Kidney (tissue), 14 donors: ENCODE measurements around the gene ZNF432. TPM values are rescaled to one million over a fixed set of nuclear protein-coding genes. Genes with fewer than 3 reads are reported as not detected.

Source experiments
- DNase-seq, 5 donors: peaks; one replicate each; pipeline ENCODE4 v3.0.0-alpha.2; 2013 to 2020
- FAIRE-seq: peaks from 2 replicates; lab custom pipeline; 2012; peaks lifted over from hg19 to GRCh38; lab: Jason Lieb, UNC
- H3K27ac ChIP-seq, 2 donors: one replicate each; pipeline ENCODE4 v1.7.0; 2013; ENCODE audit warnings: low read depth in 2 of 2, low read length in 2 of 2, inconsistent platforms in 1 of 2
- H3K27me3 ChIP-seq: one replicate; pipeline ENCODE4 v1.7.1; 2013; ENCODE audit warnings: low read length, inconsistent platforms; ENCODE audit not compliant: control insufficient read depth, insufficient read depth
- H3K36me3 ChIP-seq, 3 donors: one replicate each; pipeline versions ENCODE4 v1.7.0 to v1.7.1; 2013; ENCODE audit warnings: low read length in 3 of 3, control low read depth in 1 of 3, inconsistent platforms in 1 of 3; ENCODE audit not compliant: insufficient read depth in 3 of 3, control insufficient read depth in 2 of 3
- H3K4me1 ChIP-seq, 3 donors: one replicate each; pipeline versions ENCODE4 v1.7.0 to v1.7.1; 2013; ENCODE audit warnings: low read length in 3 of 3, inconsistent platforms in 1 of 3, low read depth in 1 of 3; ENCODE audit not compliant: control insufficient read depth in 2 of 3, insufficient read depth in 2 of 3
- H3K4me3 ChIP-seq, 3 donors: one replicate each; pipeline versions ENCODE4 v1.7.0 to v1.8.1; 2013; ENCODE audit warnings: low read length in 3 of 3, control low read depth in 1 of 3, inconsistent platforms in 1 of 3
- H3K9ac ChIP-seq, 3 donors: one replicate each; pipeline versions ENCODE4 v1.7.0 to v1.7.1; 2013; ENCODE audit warnings: low read length in 3 of 3, control low read depth in 1 of 3, inconsistent platforms in 1 of 3
- H3K9me3 ChIP-seq, 3 donors: one replicate each; pipeline versions ENCODE4 v1.7.0 to v1.7.1; 2013; ENCODE audit warnings: low read length in 3 of 3, control low read depth in 1 of 3, inconsistent platforms in 1 of 3; ENCODE audit not compliant: control insufficient read depth in 2 of 3, insufficient read depth in 1 of 3
- intact Hi-C: fragments of 100-400 bp; cut with DNase I; formaldehyde crosslinking; loops from one replicate; pipeline ENCODE4 v1.11.1; 2022
- polyA plus RNA-seq: library from polyadenylated mRNA; stranded (reverse); fragments of 350-450 nt; fragmentation: Illumina TruSeq; extraction: RNeasy Lipid Tissue Mini Kit (QIAGEN cat#74804); gene quantifications from one replicate; pipeline ENCODE4 v1.2.3, GENCODE V29; 2014; ENCODE audit warnings: low read depth, low replicate concordance; ENCODE audit not compliant: insufficient read depth
- total RNA-seq: library from RNA; stranded (reverse); fragmentation: NEBNext Ultra II Directional; extraction: Animal tissue kit (Norgen Biotek cat#: 25700); gene quantifications from one replicate; pipeline ENCODE4 v1.2.1, GENCODE V29; 2021
- TF ChIP-seq, protein P1 (sequence below): IDR thresholded peaks from 3 replicates; pipeline ENCODE4 v1.5.1; 2012; ENCODE audit warnings: mild to moderate bottlenecking, moderate library complexity, borderline replicate concordance; ENCODE audit not compliant: insufficient read depth; ENCODE audit errors: extremely low read depth
- donor health status: control.
- donor health status: control.
- donor health status: control.
- donor health status: control.
- donor health status: control.
- donor health status: DM: yes; HTN: yes; CAD: no.
- donor health status: Normal renal cell carcinoma (clear cell type).

The ZNF432 gene
- total and polyA plus RNA-seq, 2 donors from 2014 or later = 4.7 to 19.5 TPM

DNA sequence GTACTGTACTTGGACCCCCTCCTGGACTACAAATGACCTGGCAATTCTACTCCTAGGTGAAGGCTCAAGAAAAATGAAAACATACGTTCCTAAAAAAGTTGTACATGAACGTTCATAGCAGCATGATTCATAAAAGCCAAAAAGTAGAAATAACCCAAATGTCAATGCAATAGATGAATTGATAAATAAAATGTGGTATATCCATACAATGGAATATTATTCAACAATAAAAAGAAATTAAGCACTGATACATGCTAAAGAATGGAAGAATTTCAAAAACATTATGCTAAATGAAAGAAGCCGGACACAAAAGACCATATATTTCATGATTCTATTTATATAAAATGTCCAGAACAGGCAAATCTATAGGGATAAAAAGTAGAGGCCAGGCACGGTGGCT, 9.5 kb downstream of the ZNF432 start:
- H3K4me3 ChIP-seq = no peak overlapping the region
- FAIRE-seq (no peak), DNase-seq (no peak)
- TF ChIP-seq, protein P1, sequence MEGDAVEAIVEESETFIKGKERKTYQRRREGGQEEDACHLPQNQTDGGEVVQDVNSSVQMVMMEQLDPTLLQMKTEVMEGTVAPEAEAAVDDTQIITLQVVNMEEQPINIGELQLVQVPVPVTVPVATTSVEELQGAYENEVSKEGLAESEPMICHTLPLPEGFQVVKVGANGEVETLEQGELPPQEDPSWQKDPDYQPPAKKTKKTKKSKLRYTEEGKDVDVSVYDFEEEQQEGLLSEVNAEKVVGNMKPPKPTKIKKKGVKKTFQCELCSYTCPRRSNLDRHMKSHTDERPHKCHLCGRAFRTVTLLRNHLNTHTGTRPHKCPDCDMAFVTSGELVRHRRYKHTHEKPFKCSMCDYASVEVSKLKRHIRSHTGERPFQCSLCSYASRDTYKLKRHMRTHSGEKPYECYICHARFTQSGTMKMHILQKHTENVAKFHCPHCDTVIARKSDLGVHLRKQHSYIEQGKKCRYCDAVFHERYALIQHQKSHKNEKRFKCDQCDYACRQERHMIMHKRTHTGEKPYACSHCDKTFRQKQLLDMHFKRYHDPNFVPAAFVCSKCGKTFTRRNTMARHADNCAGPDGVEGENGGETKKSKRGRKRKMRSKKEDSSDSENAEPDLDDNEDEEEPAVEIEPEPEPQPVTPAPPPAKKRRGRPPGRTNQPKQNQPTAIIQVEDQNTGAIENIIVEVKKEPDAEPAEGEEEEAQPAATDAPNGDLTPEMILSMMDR = no peak
- no peaks in the 10 kb centered on the region for H3K27me3 ChIP-seq
- no peaks in the 10 kb centered on the region for H3K4me1 ChIP-seq
- H3K9ac ChIP-seq = no peak overlapping the region
- intact Hi-C loops = no loop called here
- H3K36me3 ChIP-seq = peaks cover 47 to 63% (median 57%) of the 10 kb centered on the region in 3 donors
- H3K27ac ChIP-seq = no peak overlapping the region
- H3K9me3 ChIP-seq = peaks cover 19 to 51% (median 30%) of the 10 kb centered on the region in 3 donors

DNA sequence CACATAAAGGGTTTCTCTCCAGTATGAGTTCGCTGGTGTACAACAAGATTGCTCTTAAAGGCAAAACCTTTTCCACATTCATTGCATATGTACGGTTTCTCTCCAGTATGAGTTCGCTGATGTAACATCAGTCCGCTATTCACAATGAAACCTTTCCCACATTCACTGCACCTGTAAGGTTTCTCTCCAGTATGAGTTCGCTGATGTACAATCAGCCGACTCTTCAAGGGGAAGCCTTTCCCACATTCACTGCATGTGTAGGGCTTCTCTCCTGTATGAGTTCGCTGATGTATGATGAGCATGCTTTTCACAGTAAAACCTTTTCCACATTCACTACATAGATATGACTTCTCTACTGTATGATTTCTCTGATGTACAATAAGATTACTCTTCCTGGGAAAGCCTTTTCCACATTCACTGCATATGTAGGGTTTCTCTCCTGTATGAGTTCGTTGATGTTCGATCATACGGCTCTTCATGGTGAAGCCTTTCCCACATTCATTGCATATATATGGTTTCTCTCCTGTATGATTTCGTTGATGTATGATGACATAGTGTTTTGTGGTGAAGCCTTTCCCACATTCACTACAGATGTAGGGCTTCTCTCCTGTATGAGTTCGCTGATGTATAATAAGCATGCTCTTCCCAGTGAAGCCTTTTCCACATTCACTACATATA, 14.4 kb downstream of the ZNF432 start:
- DNase-seq (no peak), FAIRE-seq (no peak)
- TF ChIP-seq, protein P1 = no peak
- intact Hi-C loops = no loop called here
- Histone ChIP-seq H3K4me1 (no peaks in the 10 kb centered on the region), H3K9ac (no peak overlapping the region), H3K27me3 (no peaks in the 10 kb centered on the region), H3K27ac (no peak overlapping the region), H3K9me3 (peaks cover 21 to 71% (median 48%) of the 10 kb centered on the region in 3 donors), H3K4me3 (peak overlapping the region in 2 of 3 donors; percentile 16 to 39), H3K36me3 (peaks cover 37 to 59% (median 50%) of the 10 kb centered on the region in 3 donors)

DNA sequence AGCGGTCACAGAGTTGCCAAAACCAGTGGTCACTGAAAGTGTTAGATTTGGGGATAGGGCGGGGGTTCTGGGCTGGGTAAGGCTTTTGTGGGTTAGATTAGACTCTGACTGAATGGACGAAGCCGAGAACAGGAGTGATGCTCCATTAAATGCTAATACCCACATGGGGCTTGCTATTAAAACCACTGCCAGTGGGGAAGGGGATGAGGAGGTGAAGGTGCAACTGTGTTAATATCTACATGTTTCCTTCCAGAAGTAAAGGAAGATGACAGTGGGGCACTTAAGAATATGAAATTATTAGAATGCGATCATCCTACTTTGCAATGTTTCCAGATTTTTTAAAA, 19.9 kb downstream of the ZNF432 start:
- DNase-seq = no peak
- TF ChIP-seq, protein P1 = no peak
- Histone ChIP-seq H3K27ac (peak overlapping the region; percentile 84 to 96), H3K9me3 (peaks cover 4 to 28% (median 20%) of the 10 kb centered on the region in 3 donors), H3K27me3 (no peaks in the 10 kb centered on the region), H3K4me1 (peaks cover 0 to 5% (median 0%) of the 10 kb centered on the region in 3 donors), H3K9ac (peak overlapping the region; percentile 0 to 97 (median 96)), H3K36me3 (peaks cover 8 to 21% (median 15%) of the 10 kb centered on the region in 3 donors), H3K4me3 (peak overlapping the region; percentile 87 to 99 (median 97))
- FAIRE-seq = no peak
- intact Hi-C loops = no loop called here
